Measurements from ENCODE around the gene DIAPH2.

DNA sequence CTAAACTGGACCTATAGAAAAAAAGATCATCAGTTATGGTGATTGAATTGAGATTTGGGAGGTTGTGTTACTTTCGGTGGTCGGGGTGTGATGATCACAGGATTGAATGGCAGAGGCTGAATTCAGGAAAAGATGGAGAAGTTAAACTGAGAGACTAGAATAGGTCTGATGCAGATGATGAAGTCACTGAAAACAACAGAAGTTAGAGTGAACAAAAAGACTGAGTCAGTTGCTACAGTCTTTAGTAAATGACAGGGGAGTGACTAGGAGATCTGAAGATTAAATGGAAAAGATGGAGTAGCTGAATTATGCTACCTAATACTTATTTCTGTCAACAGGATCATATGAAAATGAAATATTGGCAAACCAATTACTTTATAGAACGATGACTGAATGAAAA, 362.2 kb downstream of the DIAPH2 start:
- TF ChIP-seq POLR2A (IDR thresholded peaks at IDR 0.05; ENCODE audit: low read depth, low read length) (no peak), TAF1 (IDR thresholded peaks at IDR 0.05; ENCODE audit: borderline replicate concordance, low read depth, low read length) (no peak), POLR2AphosphoS5 (IDR thresholded peaks at IDR 0.05; ENCODE audit: low read depth, low read length) (no peak)

Measured in GM12892 (cell line).